Measurements from ENCODE around the gene ACLY.
A peak's percentile ranks its signal among the peaks of the same experiment; 100 is the strongest.

GRCh38 chr17:41919165-41919817 is 540 bp upstream of the ACLY start:
- TF ChIP-seq, protein P1, sequence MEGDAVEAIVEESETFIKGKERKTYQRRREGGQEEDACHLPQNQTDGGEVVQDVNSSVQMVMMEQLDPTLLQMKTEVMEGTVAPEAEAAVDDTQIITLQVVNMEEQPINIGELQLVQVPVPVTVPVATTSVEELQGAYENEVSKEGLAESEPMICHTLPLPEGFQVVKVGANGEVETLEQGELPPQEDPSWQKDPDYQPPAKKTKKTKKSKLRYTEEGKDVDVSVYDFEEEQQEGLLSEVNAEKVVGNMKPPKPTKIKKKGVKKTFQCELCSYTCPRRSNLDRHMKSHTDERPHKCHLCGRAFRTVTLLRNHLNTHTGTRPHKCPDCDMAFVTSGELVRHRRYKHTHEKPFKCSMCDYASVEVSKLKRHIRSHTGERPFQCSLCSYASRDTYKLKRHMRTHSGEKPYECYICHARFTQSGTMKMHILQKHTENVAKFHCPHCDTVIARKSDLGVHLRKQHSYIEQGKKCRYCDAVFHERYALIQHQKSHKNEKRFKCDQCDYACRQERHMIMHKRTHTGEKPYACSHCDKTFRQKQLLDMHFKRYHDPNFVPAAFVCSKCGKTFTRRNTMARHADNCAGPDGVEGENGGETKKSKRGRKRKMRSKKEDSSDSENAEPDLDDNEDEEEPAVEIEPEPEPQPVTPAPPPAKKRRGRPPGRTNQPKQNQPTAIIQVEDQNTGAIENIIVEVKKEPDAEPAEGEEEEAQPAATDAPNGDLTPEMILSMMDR (IDR thresholded peaks at IDR 0.05): no peak
- TF ChIP-seq POLR2A (IDR thresholded peaks at IDR 0.05) (no peak), POLR2AphosphoS5 (IDR thresholded peaks at IDR 0.05) (peak; percentile 1), EP300 (IDR thresholded peaks at IDR 0.05) (no peak)
